SK-N-SH (cell line): ENCODE data around the gene MPST. TPM values are rescaled to one million over a fixed set of nuclear protein-coding genes. Genes with fewer than 3 reads are reported as not detected.

Experiments used
- CTCF ChIA-PET: fragments of 300-600, 350-600 bp; formaldehyde crosslinking; extraction: SDS; loops from one replicate; lab custom pipeline; 2021; lab: Yijun Ruan, JAX
- POLR2A ChIA-PET: fragments of 350-600 bp; sonication (Branson Sonifier 250); formaldehyde crosslinking; extraction: SDS; loops from one replicate; lab custom pipeline; 2020; ENCODE audit warnings: antibody characterized with exemption, inconsistent platforms; lab: Yijun Ruan, JAX
- DNase-seq: peaks from one replicate; pipeline ENCODE4 v3.0.0; 2012
- H2AFZ ChIP-seq: fragments of 200-600 bp; sonication (generic); 2 replicates; pipeline ENCODE4 v1.8.1; 2016; ENCODE audit warnings: antibody characterized with exemption, mild to moderate bottlenecking, low read depth
- H3F3A ChIP-seq: fragments of 200-600 bp; sonication (generic); replicated peaks from 2 replicates; pipeline ENCODE3; 2016; ENCODE audit warnings: antibody characterized with exemption, mild to moderate bottlenecking; ENCODE audit not compliant: insufficient read depth
- H3K27ac ChIP-seq, 2 experiments: fragments of 200-500 bp in 1 of 2; fragments of 200-600 bp in 1 of 2; sonication (Bioruptor generic) in 1 of 2; sonication (generic), shearing (Covaris generic) in 1 of 2; 2 replicates each; pipeline versions ENCODE4 v1.5.1 to v1.6.1; 2014 to 2016; ENCODE audit warnings: low read depth in 2 of 2, inconsistent platforms in 1 of 2, low read length in 1 of 2, mild to moderate bottlenecking in 1 of 2, mixed read lengths in 1 of 2
- H3K27me3 ChIP-seq: fragments of 200-600 bp; sonication (generic), shearing (Covaris generic); 2 replicates; pipeline ENCODE4 v1.6.1; 2016; ENCODE audit warnings: mixed run types; ENCODE audit not compliant: insufficient read depth
- H3K36me3 ChIP-seq, 2 experiments: fragments of 200-500 bp in 1 of 2; fragments of 200-600 bp in 1 of 2; sonication (Bioruptor generic) in 1 of 2; sonication (generic) in 1 of 2; replicated peaks in 1 of 2; 2 replicates each; pipeline versions ENCODE3 to v1.5.1; 2014 to 2016; ENCODE audit warnings: low read length in 1 of 2, mild to moderate bottlenecking in 1 of 2; ENCODE audit not compliant: insufficient read depth in 2 of 2, control insufficient read depth in 1 of 2
- H3K4me1 ChIP-seq, 2 experiments: fragments of 200-500 bp in 1 of 2; fragments of 200-600 bp in 1 of 2; sonication (Bioruptor generic) in 1 of 2; sonication (generic), shearing (Covaris generic) in 1 of 2; 2 replicates each; pipeline versions ENCODE4 v1.5.1 to v1.6.1; 2014 to 2016; ENCODE audit warnings: low read depth in 1 of 2, low read length in 1 of 2, mixed run types in 1 of 2; ENCODE audit not compliant: insufficient read depth in 2 of 2, control insufficient read depth in 1 of 2
- H3K4me2 ChIP-seq: fragments of 200-600 bp; sonication (generic), shearing (Covaris generic); 2 replicates; pipeline ENCODE4 v1.6.1; 2017; ENCODE audit warnings: mixed run types
- H3K4me3 ChIP-seq, 2 experiments: fragments of 200-500 bp in 1 of 2; fragments of 200-600 bp in 1 of 2; sonication (Bioruptor generic) in 1 of 2; sonication (generic), shearing (Covaris generic) in 1 of 2; 2 replicates each; pipeline versions ENCODE4 v1.5.1 to v1.8.1; 2014 to 2016; ENCODE audit warnings: low read depth in 2 of 2, inconsistent platforms in 1 of 2, low read length in 1 of 2, mild to moderate bottlenecking in 1 of 2, mixed read lengths in 1 of 2, moderate library complexity in 1 of 2
- H3K79me2 ChIP-seq: fragments of 200-600 bp; sonication (generic); 2 replicates; pipeline ENCODE4 v1.8.1; 2017; ENCODE audit warnings: mild to moderate bottlenecking; ENCODE audit not compliant: insufficient read depth
- H3K9ac ChIP-seq: fragments of 200-600 bp; sonication (generic); 2 replicates; pipeline ENCODE4 v1.6.1; 2017; ENCODE audit warnings: mixed run types
- H3K9me2 ChIP-seq: fragments of 200-600 bp; sonication (generic); 2 replicates; pipeline ENCODE4 v1.6.1; 2017; ENCODE audit warnings: mixed run types
- H3K9me3 ChIP-seq: fragments of 200-600 bp; sonication (generic); 2 replicates; pipeline ENCODE4 v1.6.1; 2017; ENCODE audit warnings: mixed run types, mild to moderate bottlenecking, moderate library complexity
- H4K20me1 ChIP-seq: fragments of 200-600 bp; sonication (generic); 2 replicates; pipeline ENCODE4 v1.6.1; 2017; ENCODE audit warnings: mild to moderate bottlenecking, mixed run types; ENCODE audit not compliant: insufficient read depth
- ELF1 ChIP-seq: IDR thresholded peaks from 2 replicates; pipeline ENCODE4 v1.4.0; 2012
- EP300 ChIP-seq, 2 experiments: IDR thresholded peaks; 2 replicates each; pipeline versions ENCODE4 v1.4.0 to v1.6.1; 2012; ENCODE audit warnings: borderline replicate concordance in 1 of 2, low read depth in 1 of 2, low read length in 1 of 2
- EZH2phosphoT487 ChIP-seq: fragments of 200-600 bp; sonication (generic); IDR thresholded peaks from 2 replicates; pipeline ENCODE4 v1.6.1; 2017; ENCODE audit warnings: low read depth, mixed run types, mild to moderate bottlenecking, antibody characterized with exemption, moderate library complexity, borderline replicate concordance
- FOXJ3 ChIP-seq: sonication (generic); formaldehyde crosslinking; IDR thresholded peaks from 2 replicates; pipeline ENCODE4 v1.5.1; 2020; ENCODE audit warnings: mild to moderate bottlenecking, missing genetic modification reagents
- GATA2 ChIP-seq: sonication (generic); formaldehyde crosslinking; IDR thresholded peaks from 2 replicates; pipeline ENCODE4 v1.5.0; 2020; ENCODE audit warnings: mild to moderate bottlenecking, missing genetic modification reagents
- MAX ChIP-seq: IDR thresholded peaks from 2 replicates; pipeline ENCODE4 v1.4.0; 2012; ENCODE audit warnings: low read depth
- NRF1 ChIP-seq: IDR thresholded peaks from 2 replicates; pipeline ENCODE4 v1.6.1; 2012; ENCODE audit warnings: low read depth, mild to moderate bottlenecking, low read length
- RAD21 ChIP-seq: IDR thresholded peaks from 2 replicates; pipeline ENCODE4 v1.6.1; 2012; ENCODE audit warnings: mild to moderate bottlenecking, low read length
- RCOR1 ChIP-seq: fragments of 150-350 bp; IDR thresholded peaks from 2 replicates; pipeline ENCODE4 v1.6.1; 2017; ENCODE audit warnings: antibody characterized with exemption, low read length
- RXRA ChIP-seq: IDR thresholded peaks from 2 replicates; pipeline ENCODE4 v1.4.0; 2012; ENCODE audit warnings: low read depth, mild to moderate bottlenecking, borderline replicate concordance
- USF1 ChIP-seq: IDR thresholded peaks from 2 replicates; pipeline ENCODE4 v1.4.0; 2012; ENCODE audit warnings: low read depth, borderline replicate concordance
- USF2 ChIP-seq: fragments of 150-350 bp; IDR thresholded peaks from 2 replicates; pipeline ENCODE4 v1.6.1; 2017; ENCODE audit warnings: antibody characterized with exemption, low read length, low read depth, borderline replicate concordance
- WGBS: methylation state at CpG from one replicate; pipeline ENCODE4 v1.1.6; 2017; ENCODE audit warnings: low lambda C conversion rate; 5-methylcytosine and 5-hydroxymethylcytosine counted together
- polyA plus RNA-seq, 3 experiments: library from polyadenylated mRNA; depleted of rRNA; stranded (reverse); fragments of >200 nt; gene quantifications; 2 replicates each; pipeline ENCODE4 v1.2.3, GENCODE V29; 2012
- TF ChIP-seq, protein P1 (sequence below): fragments of 150-350 bp; IDR thresholded peaks from 2 replicates; pipeline ENCODE4 v1.6.1; 2016; ENCODE audit warnings: mild to moderate bottlenecking, low read depth, low read length
- TF ChIP-seq, protein P2 (sequence below): fragments of 200-600 bp; sonication (generic); IDR thresholded peaks from 2 replicates; pipeline ENCODE4 v1.6.1; 2017; ENCODE audit warnings: antibody characterized with exemption, mild to moderate bottlenecking, moderate library complexity

MPST gene
- polyA plus RNA-seq, 1 of the 3 experiments (the other 2 are of a cell fraction), result 60.4 TPM

DNA sequence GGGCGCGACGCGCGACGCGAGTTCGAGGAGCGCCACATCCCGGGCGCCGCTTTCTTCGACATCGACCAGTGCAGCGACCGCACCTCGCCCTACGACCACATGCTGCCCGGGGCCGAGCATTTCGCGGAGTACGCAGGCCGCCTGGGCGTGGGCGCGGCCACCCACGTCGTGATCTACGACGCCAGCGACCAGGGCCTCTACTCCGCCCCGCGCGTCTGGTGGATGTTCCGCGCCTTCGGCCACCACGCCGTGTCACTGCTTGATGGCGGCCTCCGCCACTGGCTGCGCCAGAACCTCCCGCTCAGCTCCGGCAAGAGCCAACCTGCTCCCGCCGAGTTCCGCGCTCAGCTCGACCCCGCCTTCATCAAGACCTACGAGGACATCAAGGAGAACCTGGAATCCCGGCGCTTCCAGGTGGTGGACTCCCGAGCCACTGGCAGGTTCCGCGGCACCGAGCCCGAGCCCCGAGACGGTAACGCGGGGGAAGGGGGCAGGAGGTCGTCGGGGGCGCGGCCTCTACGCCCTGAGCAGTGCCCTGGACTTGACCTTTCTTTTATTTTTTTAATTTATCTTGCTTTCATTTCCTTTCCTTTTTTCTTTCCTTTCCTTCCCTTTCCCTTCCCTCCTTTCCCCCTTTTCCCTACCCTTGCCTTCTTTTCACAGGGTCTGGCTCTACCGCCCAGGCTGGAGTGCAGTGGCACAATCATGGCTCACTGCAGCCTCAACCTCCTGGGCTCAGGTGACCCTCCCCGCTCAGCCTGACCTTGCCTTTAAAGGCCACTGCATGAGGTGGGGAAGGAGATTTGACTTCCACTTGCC is 5.0 kb downstream of the MPST start (continued):
- TF ChIP-seq USF1 (no peak), NRF1 (no peak), FOXJ3 (no peak), EP300 (IDR thresholded peaks at IDR 0.05; ENCODE audit: borderline replicate concordance in 1 of 2, low read depth in 1 of 2, low read length in 1 of 2) (no peak), RCOR1 (no peak), RAD21 (no peak), ELF1 (no peak), RXRA (no peak)
- TF ChIP-seq, protein P1, sequence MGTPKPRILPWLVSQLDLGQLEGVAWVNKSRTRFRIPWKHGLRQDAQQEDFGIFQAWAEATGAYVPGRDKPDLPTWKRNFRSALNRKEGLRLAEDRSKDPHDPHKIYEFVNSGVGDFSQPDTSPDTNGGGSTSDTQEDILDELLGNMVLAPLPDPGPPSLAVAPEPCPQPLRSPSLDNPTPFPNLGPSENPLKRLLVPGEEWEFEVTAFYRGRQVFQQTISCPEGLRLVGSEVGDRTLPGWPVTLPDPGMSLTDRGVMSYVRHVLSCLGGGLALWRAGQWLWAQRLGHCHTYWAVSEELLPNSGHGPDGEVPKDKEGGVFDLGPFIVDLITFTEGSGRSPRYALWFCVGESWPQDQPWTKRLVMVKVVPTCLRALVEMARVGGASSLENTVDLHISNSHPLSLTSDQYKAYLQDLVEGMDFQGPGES, result no peak

DNA sequence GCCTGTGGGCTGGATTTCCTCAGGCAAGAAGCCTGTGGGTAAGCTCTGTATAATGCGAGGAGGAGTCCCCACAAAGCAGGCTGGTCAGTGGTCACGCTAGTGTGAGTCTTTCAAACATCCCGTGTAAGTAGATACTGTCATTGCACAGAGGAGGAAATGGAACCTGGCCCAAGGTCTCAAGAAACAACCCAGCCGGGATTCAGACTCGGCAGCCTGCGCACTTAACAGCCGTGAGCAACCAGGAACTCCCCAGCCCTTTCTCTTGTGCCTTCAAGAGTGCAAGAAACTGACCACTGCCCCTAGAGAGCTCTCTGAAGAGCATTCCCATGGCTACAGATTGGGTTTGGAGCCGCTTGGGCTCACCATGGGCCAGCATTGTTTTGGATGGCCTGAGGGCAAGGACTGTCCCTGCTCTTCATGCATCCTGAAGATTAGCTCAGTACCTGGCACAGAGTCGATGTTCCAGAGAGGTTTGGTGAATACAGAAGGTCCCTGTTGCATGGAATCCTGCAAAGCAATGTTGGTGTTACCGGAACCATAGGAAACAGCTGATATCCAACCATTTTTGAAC is 6.0 kb downstream of the MPST start:
- Histone ChIP-seq H3K27me3 (no peaks in the 10 kb centered on the region), H3K4me1 (peaks cover 4 to 12% of the 10 kb centered on the region in 2 experiments; a peak in 2 of 4 replicates), H3K27ac (no peak overlapping the region), H3K4me2 (no peak overlapping the region), H3K36me3 (peaks cover 6 to 45% of the 10 kb centered on the region in 2 experiments), H4K20me1 (no peaks in the 10 kb centered on the region), H3K9me3 (no peaks in the 10 kb centered on the region), H2AFZ (no peak overlapping the region), H3F3A (no peaks in the 10 kb centered on the region), H3K9me2 (no peaks in the 10 kb centered on the region), H3K4me3 (no peak overlapping the region)
- WGBS, result 71% methylated on average over 5 of the region's 10 CpGs
- DNase-seq, result no peak
- POLR2A ChIA-PET, result no interaction called here
- TF ChIP-seq USF2, result no peak
- TF ChIP-seq, protein P2, sequence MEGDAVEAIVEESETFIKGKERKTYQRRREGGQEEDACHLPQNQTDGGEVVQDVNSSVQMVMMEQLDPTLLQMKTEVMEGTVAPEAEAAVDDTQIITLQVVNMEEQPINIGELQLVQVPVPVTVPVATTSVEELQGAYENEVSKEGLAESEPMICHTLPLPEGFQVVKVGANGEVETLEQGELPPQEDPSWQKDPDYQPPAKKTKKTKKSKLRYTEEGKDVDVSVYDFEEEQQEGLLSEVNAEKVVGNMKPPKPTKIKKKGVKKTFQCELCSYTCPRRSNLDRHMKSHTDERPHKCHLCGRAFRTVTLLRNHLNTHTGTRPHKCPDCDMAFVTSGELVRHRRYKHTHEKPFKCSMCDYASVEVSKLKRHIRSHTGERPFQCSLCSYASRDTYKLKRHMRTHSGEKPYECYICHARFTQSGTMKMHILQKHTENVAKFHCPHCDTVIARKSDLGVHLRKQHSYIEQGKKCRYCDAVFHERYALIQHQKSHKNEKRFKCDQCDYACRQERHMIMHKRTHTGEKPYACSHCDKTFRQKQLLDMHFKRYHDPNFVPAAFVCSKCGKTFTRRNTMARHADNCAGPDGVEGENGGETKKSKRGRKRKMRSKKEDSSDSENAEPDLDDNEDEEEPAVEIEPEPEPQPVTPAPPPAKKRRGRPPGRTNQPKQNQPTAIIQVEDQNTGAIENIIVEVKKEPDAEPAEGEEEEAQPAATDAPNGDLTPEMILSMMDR, result no peak
- TF ChIP-seq, protein P1, result no peak
- TF ChIP-seq GATA2 (CRISPR knock-in tag), result no peak
- TF ChIP-seq RXRA, result no peak
- TF ChIP-seq RAD21, result no peak
- TF ChIP-seq EZH2phosphoT487, result no peak
- no peak for TF ChIP-seq MAX
- TF ChIP-seq RCOR1, result no peak
- TF ChIP-seq, all 33 proteins: peak for 0
- CTCF ChIA-PET, result interaction anchor here (0.6 to 1.2 kb wide), 2 partner anchors 10 to 17 kb away, joined by 3 to 6 read pairs; no protein-coding TSS in a partner anchor
- Histone ChIP-seq H3K79me2 (peaks cover 27% of the 10 kb centered on the region), H3K9ac (no peak overlapping the region)
